Astrocyte of the cerebellum (primary cell): ENCODE results near the gene MPIG6B.

Source experiments
- DNase-seq: peaks from one replicate; pipeline ENCODE4 v3.0.0-alpha.2; 2011; ENCODE audit warnings: low read depth
- H3K4me3 ChIP-seq: 2 replicates; pipeline ENCODE4 v1.5.1; 2011; ENCODE audit warnings: mild to moderate bottlenecking, low read depth, low read length, moderate library complexity
- in situ Hi-C: cut with HindIII; loops from 2 replicates; pipeline ENCODE4 v1.10.0; 2017; ENCODE audit warnings: low sequenced_read_pairs
- TF ChIP-seq, protein P1 (sequence below): IDR thresholded peaks from 2 replicates; pipeline ENCODE4 v1.5.1; 2012; ENCODE audit warnings: low read length, low read depth, moderate library complexity, mild to moderate bottlenecking; ENCODE audit errors: missing control alignments

The MPIG6B gene

GRCh38 chr6:31749301-31750036 is 26.3 kb downstream of the MPIG6B start:
- TF ChIP-seq, protein P1, sequence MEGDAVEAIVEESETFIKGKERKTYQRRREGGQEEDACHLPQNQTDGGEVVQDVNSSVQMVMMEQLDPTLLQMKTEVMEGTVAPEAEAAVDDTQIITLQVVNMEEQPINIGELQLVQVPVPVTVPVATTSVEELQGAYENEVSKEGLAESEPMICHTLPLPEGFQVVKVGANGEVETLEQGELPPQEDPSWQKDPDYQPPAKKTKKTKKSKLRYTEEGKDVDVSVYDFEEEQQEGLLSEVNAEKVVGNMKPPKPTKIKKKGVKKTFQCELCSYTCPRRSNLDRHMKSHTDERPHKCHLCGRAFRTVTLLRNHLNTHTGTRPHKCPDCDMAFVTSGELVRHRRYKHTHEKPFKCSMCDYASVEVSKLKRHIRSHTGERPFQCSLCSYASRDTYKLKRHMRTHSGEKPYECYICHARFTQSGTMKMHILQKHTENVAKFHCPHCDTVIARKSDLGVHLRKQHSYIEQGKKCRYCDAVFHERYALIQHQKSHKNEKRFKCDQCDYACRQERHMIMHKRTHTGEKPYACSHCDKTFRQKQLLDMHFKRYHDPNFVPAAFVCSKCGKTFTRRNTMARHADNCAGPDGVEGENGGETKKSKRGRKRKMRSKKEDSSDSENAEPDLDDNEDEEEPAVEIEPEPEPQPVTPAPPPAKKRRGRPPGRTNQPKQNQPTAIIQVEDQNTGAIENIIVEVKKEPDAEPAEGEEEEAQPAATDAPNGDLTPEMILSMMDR = no peak
- in situ Hi-C loops = no loop called here
- no peak overlapping the region for H3K4me3 ChIP-seq
- no peak for DNase-seq

GRCh38 chr6:31750411-31751022 is 27.3 kb downstream of the MPIG6B start:
- TF ChIP-seq, protein P1 = no peak
- no peak overlapping the region for H3K4me3 ChIP-seq
- in situ Hi-C loops = no loop called here
- no peak for DNase-seq

DNA sequence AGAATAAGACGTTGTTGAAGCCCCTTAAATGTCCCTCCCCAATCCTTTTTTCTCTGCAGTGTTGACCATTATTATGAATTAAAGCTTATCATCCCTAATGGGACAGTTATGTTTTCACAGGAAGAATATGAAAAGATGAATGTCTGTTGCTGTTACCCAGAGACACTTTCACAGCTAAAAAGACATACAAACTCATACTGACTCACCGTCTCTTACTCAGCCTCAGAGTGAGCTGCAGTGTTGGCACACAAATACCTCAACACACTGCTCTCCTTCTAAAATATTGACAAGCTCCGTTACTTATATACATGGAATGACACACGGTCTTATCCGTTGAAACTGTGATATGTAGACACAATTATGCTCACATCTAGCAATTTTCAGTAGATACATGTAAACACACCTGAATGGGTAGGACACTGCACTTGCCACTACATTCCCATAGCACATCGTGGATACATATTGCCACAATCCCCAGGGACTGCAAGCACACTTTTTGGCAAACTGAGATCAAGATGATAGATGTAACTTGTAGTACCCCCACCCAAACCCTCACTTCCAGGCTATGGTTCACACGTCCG is 29.7 kb downstream of the MPIG6B start:
- TF ChIP-seq, protein P1 = no peak
- in situ Hi-C loops = no loop called here
- H3K4me3 ChIP-seq = no peak overlapping the region
- no peak for DNase-seq

DNA sequence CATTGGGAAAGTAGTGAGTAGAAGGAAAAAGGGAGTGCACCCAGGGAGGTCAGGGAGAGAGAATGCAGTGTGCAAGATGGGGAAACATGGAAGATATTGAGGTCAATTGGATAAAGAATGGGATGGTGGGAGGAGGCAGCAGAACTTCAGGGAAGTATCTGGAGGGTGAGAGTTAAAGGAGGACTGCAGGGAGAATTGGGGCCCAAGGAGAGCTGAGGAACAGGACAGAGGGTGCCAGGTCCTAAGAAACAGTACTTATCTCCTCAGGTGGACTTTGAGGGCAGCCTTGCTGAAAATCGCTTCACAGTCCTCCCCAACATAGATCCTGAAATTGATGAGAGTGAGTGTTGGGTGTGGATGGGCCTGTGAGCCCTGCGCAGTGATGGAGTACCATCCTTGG is 35.1 kb downstream of the MPIG6B start:
- H3K4me3 ChIP-seq = no peak overlapping the region
- in situ Hi-C loops = no loop called here
- TF ChIP-seq, protein P1 = no peak
- no peak for DNase-seq

GRCh38 chr6:31760790-31761189 is 37.6 kb downstream of the MPIG6B start:
- TF ChIP-seq, protein P1 = no peak
- in situ Hi-C loops = no loop called here
- DNase-seq = no peak
- H3K4me3 ChIP-seq = no peak overlapping the region

- DNase-seq = no peak
- TF ChIP-seq, protein P1 = no peak
- in situ Hi-C loops = no loop called here
- H3K4me3 ChIP-seq = no peak overlapping the region
Observed at GRCh38 chr6:31761343-31761742, 38.2 kb downstream of the MPIG6B start.
